ENCODE data around the gene CSAG3. TPM values are rescaled to one million over a fixed set of nuclear protein-coding genes. Genes with fewer than 3 reads are reported as not detected.
"Not testable (repeated sequence)": the region's sequence is repeated elsewhere in the genome, so short reads cannot be mapped to it uniquely, and the experiment has no call there.

The CSAG3 gene
- not detected in 2 replicates for total RNA-seq (ENCODE audit: low replicate concordance)

GRCh38 chrX:152758918-152759317, at the start of gene CSAG3:
Gene CSAG3 (plus strand): TSS chrX:152759218.
- not testable (repeated sequence) for DNase-seq (ENCODE audit: low read depth); H3K4me3 ChIP-seq (ENCODE audit: low read depth, low read length)

DNA sequence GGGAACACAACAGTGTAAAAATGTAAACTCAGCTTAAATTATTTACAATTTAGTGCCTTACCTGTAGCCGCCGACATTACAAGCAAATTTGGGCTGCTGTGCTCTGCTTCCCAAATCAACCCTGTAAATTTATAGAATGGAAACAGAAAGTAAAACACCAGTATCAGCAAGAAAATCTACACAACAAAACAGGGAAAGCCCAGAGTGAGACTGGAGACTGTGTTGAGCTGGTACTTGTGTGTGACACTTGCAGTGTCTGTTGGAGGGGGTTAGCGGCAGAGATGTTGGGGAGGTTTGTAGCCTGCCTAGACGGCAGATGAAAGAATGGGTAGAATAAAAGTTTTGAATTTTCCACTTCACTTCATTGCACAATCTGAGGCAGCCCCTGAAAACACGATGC, 45.8 kb upstream of the CSAG3 start:
- not testable (repeated sequence) for DNase-seq (ENCODE audit: low read depth); H3K4me3 ChIP-seq (ENCODE audit: low read depth, low read length)

GRCh38 chrX:152713815-152714787, 44.9 kb upstream of the CSAG3 start, which contains the start of gene MAGEA2B:
Gene MAGEA2B (plus strand): TSS chrX:152714628. CDS start chrX:152717107, 2,479 bp downstream.
- DNase-seq (ENCODE audit: low read depth); H3K4me3 ChIP-seq (ENCODE audit: low read depth, low read length): not testable (repeated sequence)

- DNase-seq (ENCODE audit: low read depth) = no peak
- H3K4me3 ChIP-seq (ENCODE audit: low read depth, low read length) = no peak overlapping the region
- no peak for TF ChIP-seq CTCF (IDR thresholded peaks at IDR 0.05; ENCODE audit: insufficient read depth, low read length)
These were observed 33.6 kb upstream of the CSAG3 start for GRCh38 chrX:152725409-152725808.

DNA sequence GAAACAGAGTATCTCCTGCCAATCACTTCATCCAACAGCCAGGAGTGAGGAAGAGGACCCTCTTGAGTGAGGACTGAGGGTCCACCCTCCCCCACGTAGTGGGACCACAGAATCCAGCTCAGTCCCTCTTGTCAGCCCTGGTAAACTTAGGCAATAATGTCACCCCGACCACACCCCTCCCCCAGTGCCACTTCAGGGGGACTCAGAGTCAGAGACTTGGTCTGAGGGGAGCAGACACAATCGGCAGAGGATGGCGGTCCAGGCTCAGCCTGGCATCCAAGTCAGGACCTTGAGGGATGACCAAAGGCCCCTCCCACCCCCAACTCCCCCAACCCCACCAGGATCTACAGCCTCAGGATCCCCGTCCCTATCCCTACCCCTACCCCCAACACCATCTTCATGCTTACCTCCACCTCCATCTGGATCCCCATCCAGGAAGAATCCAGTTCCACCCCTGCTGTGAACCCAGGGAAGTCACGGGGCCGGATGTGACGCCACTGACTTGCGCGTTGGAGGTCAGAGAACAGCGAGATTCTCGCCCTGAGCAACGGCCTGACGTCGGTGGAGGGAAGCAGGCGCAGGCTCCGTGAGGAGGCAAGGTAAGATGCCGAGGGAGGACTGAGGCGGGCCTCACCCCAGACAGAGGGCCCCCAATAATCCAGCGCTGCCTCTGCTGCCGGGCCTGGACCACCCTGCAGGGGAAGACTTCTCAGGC, 25.6 kb upstream of the CSAG3 start, which contains the start of the genes CSAG1 and MAGEA12:
Gene CSAG1 (minus strand): TSS at position 461 of the 715 bp plus-strand sequence. CDS start 1,261 bp downstream, outside the sequence.
Gene MAGEA12 (plus strand): TSS at position 497 of the 715 bp plus-strand sequence. CDS start 2,405 bp downstream, outside the sequence.
- no peak for DNase-seq (ENCODE audit: low read depth)
- TF ChIP-seq CTCF (IDR thresholded peaks at IDR 0.05; ENCODE audit: insufficient read depth, low read length) = no peak
- H3K4me3 ChIP-seq (ENCODE audit: low read depth, low read length) = no peak within 1 kb of the TSS

DNA sequence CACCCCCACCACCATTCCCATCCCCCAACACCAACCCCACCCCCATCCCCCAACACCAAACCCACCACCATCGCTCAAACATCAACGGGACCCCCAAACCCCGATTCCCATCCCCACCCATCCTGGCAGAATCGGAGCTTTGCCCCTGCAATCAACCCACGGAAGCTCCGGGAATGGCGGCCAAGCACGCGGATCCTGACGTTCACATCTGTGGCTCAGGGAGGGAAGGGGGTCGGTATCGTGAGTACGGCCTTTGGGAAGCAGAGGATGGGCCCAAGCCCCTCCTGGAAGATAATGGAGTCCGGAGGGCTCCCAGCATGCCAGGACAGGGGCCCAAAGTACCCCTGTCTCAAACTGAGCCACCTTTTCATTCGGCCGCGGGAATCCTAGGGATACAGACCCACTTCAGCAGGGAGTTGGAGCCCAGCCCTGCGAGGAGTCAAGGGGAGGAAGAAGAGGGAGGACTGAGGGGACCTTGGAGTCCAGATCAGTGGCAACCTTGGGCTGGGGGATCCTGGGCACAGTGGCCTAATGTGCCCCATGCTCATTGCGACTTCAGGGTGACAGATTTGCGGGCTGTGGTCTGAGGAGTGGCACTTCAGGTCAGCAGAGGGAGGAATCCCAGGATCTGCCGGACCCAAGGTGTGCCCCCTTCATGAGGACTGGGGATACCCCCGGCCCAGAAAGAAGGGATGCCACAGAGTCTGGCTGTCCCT, 24.7 kb upstream of the CSAG3 start:
- H3K4me3 ChIP-seq (ENCODE audit: low read depth, low read length); DNase-seq (ENCODE audit: low read depth): not testable (repeated sequence)

DNA sequence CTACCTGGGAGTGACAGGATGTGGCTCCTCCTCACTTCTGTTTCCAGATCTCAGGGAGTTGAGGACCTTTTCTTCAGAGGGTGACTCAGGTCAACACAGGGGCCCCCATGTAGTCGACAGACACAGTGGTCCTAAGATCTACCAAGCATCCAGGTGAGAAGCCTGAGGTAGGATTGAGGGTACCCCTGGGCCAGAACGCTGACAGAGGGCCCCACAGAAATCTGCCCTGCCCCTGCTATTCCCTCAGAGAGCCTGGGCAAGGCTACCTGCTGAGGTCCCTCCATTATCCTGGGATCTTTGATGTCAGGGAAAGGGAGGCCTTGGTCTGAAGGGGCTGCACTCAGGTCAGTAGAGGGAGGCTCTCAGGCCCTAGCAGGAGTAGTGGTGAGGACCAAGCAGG, 23.9 kb upstream of the CSAG3 start:
- H3K4me3 ChIP-seq (ENCODE audit: low read depth, low read length) = no peak overlapping the region
- TF ChIP-seq CTCF (IDR thresholded peaks at IDR 0.05; ENCODE audit: insufficient read depth, low read length) = no peak

DNA sequence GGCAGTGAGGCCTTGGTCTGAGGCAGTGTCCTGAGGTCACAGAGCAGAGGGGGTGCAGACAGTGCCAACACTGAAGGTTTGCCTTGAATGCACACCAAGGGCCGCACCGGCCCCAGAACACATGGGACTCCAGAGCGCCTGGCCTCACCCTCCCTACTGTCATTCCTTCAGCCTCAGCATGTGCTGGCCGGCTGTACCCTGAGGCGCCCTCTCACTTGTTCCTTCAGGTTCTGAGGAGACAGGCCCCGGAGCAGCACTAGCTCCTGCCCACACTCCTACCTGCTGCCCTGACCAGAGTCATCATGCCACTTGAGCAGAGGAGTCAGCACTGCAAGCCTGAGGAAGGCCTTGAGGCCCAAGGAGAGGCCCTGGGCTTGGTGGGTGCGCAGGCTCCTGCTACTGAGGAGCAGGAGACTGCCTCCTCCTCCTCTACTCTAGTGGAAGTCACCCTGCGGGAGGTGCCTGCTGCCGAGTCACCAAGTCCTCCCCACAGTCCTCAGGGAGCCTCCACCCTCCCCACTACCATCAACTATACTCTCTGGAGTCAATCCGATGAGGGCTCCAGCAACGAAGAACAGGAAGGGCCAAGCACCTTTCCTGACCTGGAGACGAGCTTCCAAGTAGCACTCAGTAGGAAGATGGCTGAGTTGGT, 23.0 kb upstream of the CSAG3 start:
- no peak overlapping the region for H3K4me3 ChIP-seq (ENCODE audit: low read depth, low read length)
- no peak for TF ChIP-seq CTCF (IDR thresholded peaks at IDR 0.05; ENCODE audit: insufficient read depth, low read length)
- no peak for DNase-seq (ENCODE audit: low read depth)

More for the DNA sequence above, 23.9 kb upstream of the CSAG3 start:
- DNase-seq (ENCODE audit: low read depth) = no peak

DNA sequence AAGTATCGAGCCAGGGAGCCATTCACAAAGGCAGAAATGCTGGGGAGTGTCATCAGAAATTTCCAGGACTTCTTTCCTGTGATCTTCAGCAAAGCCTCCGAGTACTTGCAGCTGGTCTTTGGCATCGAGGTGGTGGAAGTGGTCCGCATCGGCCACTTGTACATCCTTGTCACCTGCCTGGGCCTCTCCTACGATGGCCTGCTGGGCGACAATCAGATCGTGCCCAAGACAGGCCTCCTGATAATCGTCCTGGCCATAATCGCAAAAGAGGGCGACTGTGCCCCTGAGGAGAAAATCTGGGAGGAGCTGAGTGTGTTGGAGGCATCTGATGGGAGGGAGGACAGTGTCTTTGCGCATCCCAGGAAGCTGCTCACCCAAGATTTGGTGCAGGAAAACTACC, 22.5 kb upstream of the CSAG3 start:
- DNase-seq (ENCODE audit: low read depth); H3K4me3 ChIP-seq (ENCODE audit: low read depth, low read length): not testable (repeated sequence)

Measured in fibroblast of the aortic adventitia (primary cell).